ENCODE results near the gene GRID1. TPM values are rescaled to one million over a fixed set of nuclear protein-coding genes. Genes with fewer than 3 reads are reported as not detected.

The GRID1 gene
- total and polyA plus RNA-seq, 10 of the 15 experiments (the other 5 are each of a cell fraction or from before 2014, with no cell fraction given), result 0.04 to 0.62 (median 0.08) TPM; not detected in 5

DNA sequence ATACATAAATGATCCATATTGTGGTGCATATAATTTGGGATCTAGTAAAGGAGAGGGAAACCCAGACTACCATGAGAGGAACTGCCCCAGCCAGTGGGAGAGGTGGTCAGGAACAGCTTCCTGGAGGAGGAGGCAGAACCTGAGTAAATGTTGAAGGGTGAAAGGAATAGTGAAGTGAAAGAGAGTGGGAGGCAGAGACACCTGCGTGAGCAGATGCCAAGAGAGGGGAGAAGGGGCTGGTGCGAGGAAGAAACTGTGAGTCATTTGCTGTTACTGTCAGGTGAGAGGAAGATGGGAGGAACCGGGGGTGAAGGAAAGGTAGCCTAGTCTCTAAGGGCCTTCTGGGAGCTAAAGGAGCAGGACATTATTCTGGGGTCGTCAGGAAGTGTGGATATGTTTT lies 294.8 kb downstream of the GRID1 start (continued):
- TF ChIP-seq RELB (IDR thresholded peaks at IDR 0.05; ENCODE audit: low read depth) (no peak), NFYB (IDR thresholded peaks at IDR 0.05; ENCODE audit: insufficient read depth, low read depth, low read length) (no peak), ZSCAN29 (IDR thresholded peaks at IDR 0.05) (no peak), NR2C2 (IDR thresholded peaks at IDR 0.05; ENCODE audit: borderline replicate concordance, control insufficient read depth, insufficient read length, low read depth) (no peak), POLR2AphosphoS2 (IDR thresholded peaks at IDR 0.05; ENCODE audit: low read depth, low read length) (no peak), YY1 (IDR thresholded peaks at IDR 0.05; ENCODE audit: low read depth, low read length) (no peak), HDAC6 (IDR thresholded peaks at IDR 0.05; ENCODE audit: unreplicated experiment) (no peak)
- TF ChIP-seq, protein P1, sequence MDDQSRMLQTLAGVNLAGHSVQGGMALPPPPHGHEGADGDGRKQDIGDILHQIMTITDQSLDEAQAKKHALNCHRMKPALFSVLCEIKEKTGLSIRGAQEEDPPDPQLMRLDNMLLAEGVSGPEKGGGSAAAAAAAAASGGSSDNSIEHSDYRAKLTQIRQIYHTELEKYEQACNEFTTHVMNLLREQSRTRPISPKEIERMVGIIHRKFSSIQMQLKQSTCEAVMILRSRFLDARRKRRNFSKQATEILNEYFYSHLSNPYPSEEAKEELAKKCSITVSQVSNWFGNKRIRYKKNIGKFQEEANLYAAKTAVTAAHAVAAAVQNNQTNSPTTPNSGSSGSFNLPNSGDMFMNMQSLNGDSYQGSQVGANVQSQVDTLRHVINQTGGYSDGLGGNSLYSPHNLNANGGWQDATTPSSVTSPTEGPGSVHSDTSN (IDR thresholded peaks at IDR 0.05; ENCODE audit: insufficient replicate concordance, low read depth, low read length), result no peak

GRCh38 chr10:86071145-86071544 lies 295.4 kb downstream of the GRID1 start:
- WGBS (ENCODE audit: insufficient coverage, insufficient replicate concordance, low lambda C conversion rate, missing lambda C conversion rate), result 21% methylated on average over 5 of the region's 5 CpGs
- CTCF ChIA-PET, result interaction anchor here (1.3 kb wide), 1 partner anchor 74 kb away, joined by 3 read pairs; no protein-coding TSS in a partner anchor
- TF ChIP-seq SMC3 (IDR thresholded peaks at IDR 0.05; ENCODE audit: borderline replicate concordance, low read length) (no peak), BCLAF1 (IDR thresholded peaks at IDR 0.05) (no peak), SMARCA5 (IDR thresholded peaks at IDR 0.05) (no peak), CEBPB (IDR thresholded peaks at IDR 0.05; ENCODE audit: borderline replicate concordance in 1 of 2, low read depth in 2 of 2, low read length in 2 of 2) (no peak), NRF1 (conservative IDR thresholded peaks at IDR 0.05; ENCODE audit: low read depth, low read length) (no peak), HDAC2 (IDR thresholded peaks at IDR 0.05) (no peak), RCOR1 (conservative IDR thresholded peaks at IDR 0.05; ENCODE audit: low read depth, low read length) (no peak), EP300 (IDR thresholded peaks at IDR 0.05; ENCODE audit: borderline replicate concordance in 1 of 2, control insufficient read depth in 1 of 2, low read depth in 2 of 2, low read length in 2 of 2) (no peak), ATF7 (IDR thresholded peaks at IDR 0.05; ENCODE audit: low read depth) (no peak), MYB (IDR thresholded peaks at IDR 0.05; ENCODE audit: borderline replicate concordance, low read depth, low read length) (no peak)

More at GRCh38 chr10:86071145-86071544, 295.4 kb downstream of the GRID1 start:
- no peak for FAIRE-seq
- no peak for DNase-seq (ENCODE audit: low read depth, low spot score)
- no peak overlapping the region for H3K4me2 ChIP-seq (ENCODE audit: control insufficient read depth, insufficient read depth)
- ChIA-PET RAD21 (ENCODE audit: unreplicated experiment) (no interaction called here), POLR2A (no interaction called here), SMC1A (ENCODE audit: uncharacterized antibody, unreplicated experiment) (no interaction called here)
- no peak overlapping the region for H2AFZ ChIP-seq (ENCODE audit: control insufficient read depth, low read depth, low read length)
- no peak overlapping the region for H3K9ac ChIP-seq (ENCODE audit: control insufficient read depth, insufficient read depth, low read length)
- no peaks in the 10 kb centered on the region for H3K9me3 ChIP-seq (replicated peaks; ENCODE audit: control insufficient read depth, insufficient read depth, low read length)
- in situ Hi-C loops (cut with MboI) (no loop called here), intact Hi-C loops (cut with micrococcal nuclease; ENCODE audit: unreplicated experiment) (no loop called here)
- ATAC-seq, result no peak
- H3K27ac ChIP-seq (ENCODE audit: control insufficient read depth, insufficient read depth), result no peak overlapping the region
- BruUV-seq (replicated peaks), result no TSS peak
- peaks cover 0 to 1% of the 10 kb centered on the region in 2 experiments; a peak in 2 of 4 replicates for H3K27me3 ChIP-seq (replicated peaks in 1 of 2; ENCODE audit: control insufficient read depth in 2 of 2, insufficient read depth in 2 of 2, low read length in 1 of 2)
- H3K79me2 ChIP-seq (ENCODE audit: control insufficient read depth, insufficient read depth, low read length), result no peaks in the 10 kb centered on the region
- H3K4me3 ChIP-seq, result no peak overlapping the region
- no peaks in the 10 kb centered on the region for H3K4me1 ChIP-seq (ENCODE audit: control insufficient read depth, insufficient read depth, low read length)
- H3K36me3 ChIP-seq (ENCODE audit: control insufficient read depth in 2 of 2, insufficient read depth in 2 of 2, low read length in 1 of 2), result no peaks in the 10 kb centered on the region
- no peaks in the 10 kb centered on the region for H4K20me1 ChIP-seq (ENCODE audit: control insufficient read depth, insufficient read depth)
